ENCODE results near the gene FOXK2.

The FOXK2 gene

GRCh38 chr17:82648742-82649331, 129.3 kb downstream of the FOXK2 start:
- H3K27ac ChIP-seq (ENCODE audit: low read depth, low read length): no peak overlapping the region
- H3K23ac ChIP-seq (ENCODE audit: low read length): no peak overlapping the region
- no peak overlapping the region for H4K5ac ChIP-seq (ENCODE audit: low read length)
- peak overlapping the region; percentile 55 for H3K9ac ChIP-seq (ENCODE audit: low read length)
- H4K8ac ChIP-seq (ENCODE audit: low read depth, low read length): peak overlapping the region; percentile 88
- no peak overlapping the region for H3K18ac ChIP-seq (ENCODE audit: low read length)
- H2BK120ac ChIP-seq (ENCODE audit: low read depth, low read length): no peak overlapping the region
- no peaks in the 10 kb centered on the region for H3K27me3 ChIP-seq (ENCODE audit: insufficient read depth, low read length, poor library complexity)
- peaks cover 3% of the 10 kb centered on the region for H3K4me1 ChIP-seq (ENCODE audit: control insufficient read depth, low read depth, low read length)
- peak overlapping the region; percentile 22 for H3K56ac ChIP-seq (ENCODE audit: low read length)
- H3K36me3 ChIP-seq (ENCODE audit: control insufficient read depth, insufficient read depth, low read length): peaks cover under 1% of the 10 kb centered on the region
- H2BK5ac ChIP-seq (ENCODE audit: low read length): no peak overlapping the region
- H3K4me3 ChIP-seq (ENCODE audit: low read length): no peak overlapping the region
- peak; percentile 18 for DNase-seq
- no peak overlapping the region for H3K4ac ChIP-seq (ENCODE audit: low read depth, low read length)
- peaks cover 17% of the 10 kb centered on the region for H3K79me1 ChIP-seq (ENCODE audit: low read length)
- H2BK15ac ChIP-seq (replicated peaks; ENCODE audit: low read depth): no peak overlapping the region
- WGBS (ENCODE audit: extremely low coverage, insufficient coverage, low lambda C conversion rate): no CpG with 5 or more reads among the region's 37 CpGs
- H2AK5ac ChIP-seq (ENCODE audit: low read length): no peak overlapping the region
- peaks cover 38% of the 10 kb centered on the region for H3K79me2 ChIP-seq (ENCODE audit: control insufficient read depth, insufficient read depth, low read length)
- no peak overlapping the region for H3K4me2 ChIP-seq (ENCODE audit: low read length)

- H2BK120ac ChIP-seq (ENCODE audit: low read depth, low read length): no peak overlapping the region
- H4K5ac ChIP-seq (ENCODE audit: low read length): no peak overlapping the region
- no peak overlapping the region for H2BK15ac ChIP-seq (replicated peaks; ENCODE audit: low read depth)
- peaks cover 9% of the 10 kb centered on the region for H3K79me1 ChIP-seq (ENCODE audit: low read length)
- H4K8ac ChIP-seq (ENCODE audit: low read depth, low read length): no peak overlapping the region
- H3K56ac ChIP-seq (ENCODE audit: low read length): no peak overlapping the region
- H3K27me3 ChIP-seq (ENCODE audit: insufficient read depth, low read length, poor library complexity): no peaks in the 10 kb centered on the region
- WGBS (ENCODE audit: extremely low coverage, insufficient coverage, low lambda C conversion rate): no CpG with 5 or more reads among the region's 22 CpGs
- H2AK5ac ChIP-seq (ENCODE audit: low read length): no peak overlapping the region
- H3K36me3 ChIP-seq (ENCODE audit: control insufficient read depth, insufficient read depth, low read length): no peaks in the 10 kb centered on the region
- no peak overlapping the region for H3K27ac ChIP-seq (ENCODE audit: low read depth, low read length)
- no peak overlapping the region for H3K4me3 ChIP-seq (ENCODE audit: low read length)
- peaks cover 3% of the 10 kb centered on the region for H3K4me1 ChIP-seq (ENCODE audit: control insufficient read depth, low read depth, low read length)
- no peak for DNase-seq
- no peak overlapping the region for H2BK5ac ChIP-seq (ENCODE audit: low read length)
- peaks cover 29% of the 10 kb centered on the region for H3K79me2 ChIP-seq (ENCODE audit: control insufficient read depth, insufficient read depth, low read length)
- H3K9ac ChIP-seq (ENCODE audit: low read length): no peak overlapping the region
- H3K4ac ChIP-seq (ENCODE audit: low read depth, low read length): no peak overlapping the region
- no peak overlapping the region for H3K4me2 ChIP-seq (ENCODE audit: low read length)
- H3K23ac ChIP-seq (ENCODE audit: low read length): no peak overlapping the region
- H3K18ac ChIP-seq (ENCODE audit: low read length): no peak overlapping the region
Measured at GRCh38 chr17:82649501-82650261, 130.1 kb downstream of the FOXK2 start.

GRCh38 chr17:82650723-82651122, 131.2 kb downstream of the FOXK2 start:
- H3K4me1 ChIP-seq (ENCODE audit: control insufficient read depth, low read depth, low read length): peaks cover 3% of the 10 kb centered on the region
- DNase-seq: no peak
- no CpG with 5 or more reads among the region's 10 CpGs for WGBS (ENCODE audit: extremely low coverage, insufficient coverage, low lambda C conversion rate)
- H2BK120ac ChIP-seq (ENCODE audit: low read depth, low read length): no peak overlapping the region
- no peak overlapping the region for H4K8ac ChIP-seq (ENCODE audit: low read depth, low read length)
- H3K27me3 ChIP-seq (ENCODE audit: insufficient read depth, low read length, poor library complexity): no peaks in the 10 kb centered on the region
- no peak overlapping the region for H3K23ac ChIP-seq (ENCODE audit: low read length)
- H3K4me2 ChIP-seq (ENCODE audit: low read length): no peak overlapping the region
- H2BK15ac ChIP-seq (replicated peaks; ENCODE audit: low read depth): no peak overlapping the region
- no peak overlapping the region for H3K56ac ChIP-seq (ENCODE audit: low read length)
- H4K5ac ChIP-seq (ENCODE audit: low read length): no peak overlapping the region
- no peak overlapping the region for H3K4ac ChIP-seq (ENCODE audit: low read depth, low read length)
- no peak overlapping the region for H3K4me3 ChIP-seq (ENCODE audit: low read length)
- H3K18ac ChIP-seq (ENCODE audit: low read length): no peak overlapping the region
- H3K79me2 ChIP-seq (ENCODE audit: control insufficient read depth, insufficient read depth, low read length): peaks cover 21% of the 10 kb centered on the region
- H2BK5ac ChIP-seq (ENCODE audit: low read length): no peak overlapping the region
- H3K79me1 ChIP-seq (ENCODE audit: low read length): peaks cover 7% of the 10 kb centered on the region
- no peak overlapping the region for H3K9ac ChIP-seq (ENCODE audit: low read length)
- no peak overlapping the region for H3K27ac ChIP-seq (ENCODE audit: low read depth, low read length)
- no peaks in the 10 kb centered on the region for H3K36me3 ChIP-seq (ENCODE audit: control insufficient read depth, insufficient read depth, low read length)
- no peak overlapping the region for H2AK5ac ChIP-seq (ENCODE audit: low read length)

- no peak for DNase-seq
- H3K9ac ChIP-seq (ENCODE audit: low read length): no peak overlapping the region
- H3K4me1 ChIP-seq (ENCODE audit: control insufficient read depth, low read depth, low read length): no peaks in the 10 kb centered on the region
- H2BK120ac ChIP-seq (ENCODE audit: low read depth, low read length): no peak overlapping the region
- no peak overlapping the region for H3K4me3 ChIP-seq (ENCODE audit: low read length)
- no peak overlapping the region for H4K8ac ChIP-seq (ENCODE audit: low read depth, low read length)
- H4K5ac ChIP-seq (ENCODE audit: low read length): no peak overlapping the region
- H2AK5ac ChIP-seq (ENCODE audit: low read length): no peak overlapping the region
- no peak overlapping the region for H3K23ac ChIP-seq (ENCODE audit: low read length)
- H3K27ac ChIP-seq (ENCODE audit: low read depth, low read length): no peak overlapping the region
- no peaks in the 10 kb centered on the region for H3K36me3 ChIP-seq (ENCODE audit: control insufficient read depth, insufficient read depth, low read length)
- H3K56ac ChIP-seq (ENCODE audit: low read length): no peak overlapping the region
- H3K4me2 ChIP-seq (ENCODE audit: low read length): no peak overlapping the region
- H3K79me2 ChIP-seq (ENCODE audit: control insufficient read depth, insufficient read depth, low read length): no peaks in the 10 kb centered on the region
- whole genome bisulfite sequencing (ENCODE audit: extremely low coverage, insufficient coverage, low lambda C conversion rate): no CpG with 5 or more reads among the region's 30 CpGs
- no peak overlapping the region for H2BK15ac ChIP-seq (replicated peaks; ENCODE audit: low read depth)
- no peaks in the 10 kb centered on the region for H3K79me1 ChIP-seq (ENCODE audit: low read length)
- no peak overlapping the region for H2BK5ac ChIP-seq (ENCODE audit: low read length)
- no peaks in the 10 kb centered on the region for H3K27me3 ChIP-seq (ENCODE audit: insufficient read depth, low read length, poor library complexity)
- no peak overlapping the region for H3K18ac ChIP-seq (ENCODE audit: low read length)
- no peak overlapping the region for H3K4ac ChIP-seq (ENCODE audit: low read depth, low read length)
Measured at GRCh38 chr17:82653651-82654528, 134.4 kb downstream of the FOXK2 start.

Data from mesendoderm (in vitro differentiated cells).